ENCODE results near the gene STAT5B. TPM values are rescaled to one million over a fixed set of nuclear protein-coding genes. Genes with fewer than 3 reads are reported as not detected.

The STAT5B gene
- total and polyA plus RNA-seq, 11 donors: 13.0 to 51.9 (median 31.4) TPM

GRCh38 chr17:42271006-42271778 lies 5.0 kb downstream of the STAT5B start:
- TF ChIP-seq, protein P1, sequence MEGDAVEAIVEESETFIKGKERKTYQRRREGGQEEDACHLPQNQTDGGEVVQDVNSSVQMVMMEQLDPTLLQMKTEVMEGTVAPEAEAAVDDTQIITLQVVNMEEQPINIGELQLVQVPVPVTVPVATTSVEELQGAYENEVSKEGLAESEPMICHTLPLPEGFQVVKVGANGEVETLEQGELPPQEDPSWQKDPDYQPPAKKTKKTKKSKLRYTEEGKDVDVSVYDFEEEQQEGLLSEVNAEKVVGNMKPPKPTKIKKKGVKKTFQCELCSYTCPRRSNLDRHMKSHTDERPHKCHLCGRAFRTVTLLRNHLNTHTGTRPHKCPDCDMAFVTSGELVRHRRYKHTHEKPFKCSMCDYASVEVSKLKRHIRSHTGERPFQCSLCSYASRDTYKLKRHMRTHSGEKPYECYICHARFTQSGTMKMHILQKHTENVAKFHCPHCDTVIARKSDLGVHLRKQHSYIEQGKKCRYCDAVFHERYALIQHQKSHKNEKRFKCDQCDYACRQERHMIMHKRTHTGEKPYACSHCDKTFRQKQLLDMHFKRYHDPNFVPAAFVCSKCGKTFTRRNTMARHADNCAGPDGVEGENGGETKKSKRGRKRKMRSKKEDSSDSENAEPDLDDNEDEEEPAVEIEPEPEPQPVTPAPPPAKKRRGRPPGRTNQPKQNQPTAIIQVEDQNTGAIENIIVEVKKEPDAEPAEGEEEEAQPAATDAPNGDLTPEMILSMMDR (IDR thresholded peaks at IDR 0.05): no peak
- TF ChIP-seq POLR2A (IDR thresholded peaks at IDR 0.05): no peak
- H3K36me3 ChIP-seq: no peaks in the 10 kb centered on the region
- intact Hi-C loops (cut with DNase I): loop anchor here in 4 of 10 donors (5.0 to 10.0 kb wide), 4 partner anchors 39 to 86 kb away; partner anchors contain the start of genes HCRT (in 1 of the 4) and KCNH4 (in 1 of the 4)
- H3K27me3 ChIP-seq: no peaks in the 10 kb centered on the region
- no peaks in the 10 kb centered on the region for H3K9me3 ChIP-seq
- ATAC-seq (no peak), DNase-seq (no peak)
- peaks cover 0 to 81% (median 26%) of the 10 kb centered on the region in 12 donors for H3K4me1 ChIP-seq
- H3K4me3 ChIP-seq: no peak overlapping the region
- WGBS, 4 donors: 85 to 94% (median 92%) methylated on average over 3 of the region's 3 CpGs
- H3K27ac ChIP-seq: peak overlapping the region in 2 of 12 donors; percentile 42 to 94

DNA sequence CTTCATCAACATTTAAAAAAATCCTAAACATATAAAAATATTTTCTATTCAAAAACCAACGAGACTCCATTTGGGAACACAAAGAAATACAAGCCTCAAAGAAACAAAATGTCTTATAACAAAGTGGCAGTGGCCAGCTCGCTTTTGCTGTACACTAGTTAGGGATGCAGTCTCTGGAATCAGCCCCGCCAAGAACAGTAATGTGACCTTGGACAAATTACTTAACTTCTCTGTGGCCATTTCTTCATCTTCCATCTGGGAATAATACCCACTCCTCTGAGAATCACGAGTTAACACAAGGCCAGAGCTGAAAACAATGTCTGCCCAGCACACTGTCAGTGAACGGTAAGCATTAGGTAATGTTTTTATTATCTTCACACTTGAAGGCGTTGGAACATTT lies 5.6 kb downstream of the STAT5B start:
- no peak overlapping the region for H3K4me3 ChIP-seq
- DNase-seq (no peak), ATAC-seq (no peak)
- no peaks in the 10 kb centered on the region for H3K9me3 ChIP-seq
- no peaks in the 10 kb centered on the region for H3K36me3 ChIP-seq
- intact Hi-C loops (cut with DNase I): loop anchor here in 4 of 10 donors (5.0 to 10.0 kb wide), 4 partner anchors 38 to 86 kb away; partner anchors contain the start of genes HCRT (in 1 of the 4) and KCNH4 (in 1 of the 4)
- TF ChIP-seq POLR2A (IDR thresholded peaks at IDR 0.05): no peak
- TF ChIP-seq, protein P1 (IDR thresholded peaks at IDR 0.05): no peak
- H3K27ac ChIP-seq: peak overlapping the region in 1 of 12 donors; percentile 42
- H3K27me3 ChIP-seq: no peaks in the 10 kb centered on the region
- H3K4me1 ChIP-seq: peaks cover 0 to 81% (median 26%) of the 10 kb centered on the region in 12 donors
- WGBS, 4 donors: 74 to 81% (median 76%) methylated on average over 6 of the region's 6 CpGs

DNA sequence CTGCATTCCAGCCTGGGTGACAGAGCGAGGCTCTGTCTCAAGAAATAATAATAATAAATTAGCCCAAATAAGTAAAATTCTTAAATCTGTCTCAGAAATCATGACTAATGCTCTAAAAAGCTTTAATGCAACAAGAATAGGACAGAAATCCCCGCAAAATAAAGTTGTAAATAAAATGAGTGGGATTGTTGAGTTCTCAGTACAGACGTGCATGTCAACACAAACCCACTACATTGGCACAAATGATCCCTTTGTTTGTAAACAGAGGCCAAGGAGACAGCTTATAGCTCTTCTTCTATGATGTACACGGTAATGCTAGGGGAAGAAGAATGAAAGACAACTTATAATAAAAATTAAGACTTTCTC lies 6.0 kb downstream of the STAT5B start:
- TF ChIP-seq POLR2A (IDR thresholded peaks at IDR 0.05): no peak
- TF ChIP-seq, protein P1 (IDR thresholded peaks at IDR 0.05): no peak
- intact Hi-C loops (cut with DNase I): loop anchor here in 4 of 10 donors (5.0 to 10.0 kb wide), 4 partner anchors 38 to 85 kb away; partner anchors contain the start of genes HCRT (in 1 of the 4) and KCNH4 (in 1 of the 4)
- no peaks in the 10 kb centered on the region for H3K27me3 ChIP-seq
- H3K4me1 ChIP-seq: peaks cover 0 to 78% (median 23%) of the 10 kb centered on the region in 12 donors
- H3K4me3 ChIP-seq: no peak overlapping the region
- no peaks in the 10 kb centered on the region for H3K36me3 ChIP-seq
- DNase-seq (no peak), ATAC-seq (no peak)
- WGBS, 4 donors: 88 to 95% (median 90%) methylated on average over 4 of the region's 4 CpGs
- H3K27ac ChIP-seq: peak overlapping the region in 1 of 12 donors; percentile 42
- H3K9me3 ChIP-seq: no peaks in the 10 kb centered on the region

DNA sequence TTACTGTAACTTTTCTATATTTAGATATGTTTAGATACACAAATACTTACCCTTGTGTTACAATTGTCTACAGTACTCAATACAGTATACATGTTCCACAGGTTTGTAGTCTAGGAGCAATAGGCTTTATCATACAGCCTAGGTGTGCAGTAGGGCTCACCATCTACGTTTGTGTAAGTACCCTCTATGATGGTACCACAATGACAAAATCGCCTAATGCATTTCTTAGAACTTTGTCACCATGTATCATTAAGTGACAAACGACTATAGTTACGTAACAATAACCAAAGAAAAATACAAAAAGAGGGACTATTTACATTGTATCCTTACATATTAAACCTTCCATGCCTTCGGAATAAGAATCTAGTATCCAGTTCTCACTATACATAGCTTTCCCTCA lies 8.0 kb downstream of the STAT5B start:
- 91 to 93% (median 91%) methylated on average over 5 of the region's 5 CpGs for WGBS, 4 donors

More for the DNA sequence above, 8.0 kb downstream of the STAT5B start:
- TF ChIP-seq, protein P1 (IDR thresholded peaks at IDR 0.05): no peak
- no peak for TF ChIP-seq POLR2A (IDR thresholded peaks at IDR 0.05)
- H3K27me3 ChIP-seq: no peaks in the 10 kb centered on the region
- H3K27ac ChIP-seq: no peak overlapping the region
- H3K4me3 ChIP-seq: no peak overlapping the region
- peaks cover 0 to 59% (median 9%) of the 10 kb centered on the region in 12 donors for H3K4me1 ChIP-seq
- H3K9me3 ChIP-seq: no peaks in the 10 kb centered on the region
- intact Hi-C loops (cut with DNase I): no loop called here
- no peaks in the 10 kb centered on the region for H3K36me3 ChIP-seq
- DNase-seq (no peak), ATAC-seq (no peak)
